ENCODE data around the gene SIRPB2.

- TF ChIP-seq CTCF (IDR thresholded peaks at IDR 0.05; ENCODE audit: control extremely low read depth in 1 of 3, insufficient read depth in 1 of 3, low read depth in 1 of 3, low read length in 3 of 3) (no peak), SIN3A (conservative IDR thresholded peaks at IDR 0.05 in 1 of 2, IDR thresholded peaks at IDR 0.05 in 1 of 2; ENCODE audit: low read depth in 1 of 2, low read length in 2 of 2) (no peak), SRF (IDR thresholded peaks at IDR 0.05; ENCODE audit: low read depth, low read length) (no peak), TAF7 (optimal IDR thresholded peaks at IDR 0.05; ENCODE audit: borderline replicate concordance, low read depth, low read length) (no peak), TAF1 (IDR thresholded peaks at IDR 0.05; ENCODE audit: low read depth, low read length) (no peak), USF2 (IDR thresholded peaks at IDR 0.05; ENCODE audit: low read length) (no peak), CBX5 (IDR thresholded peaks at IDR 0.05; ENCODE audit: low read depth, low read length) (no peak), JUN (IDR thresholded peaks at IDR 0.05; ENCODE audit: low read depth, low read length) (no peak), POLR2A (IDR thresholded peaks at IDR 0.05; ENCODE audit: control extremely low read depth in 1 of 2, low read depth in 2 of 2, low read length in 2 of 2) (no peak), CBX8 (IDR thresholded peaks at IDR 0.05; ENCODE audit: borderline replicate concordance, low read depth, low read length) (no peak), MAX (IDR thresholded peaks at IDR 0.05) (0 out of 2 replicates have a peak, but pooled peaks have one; percentile 7), CHD1 (IDR thresholded peaks at IDR 0.05; ENCODE audit: low read depth, low read length) (no peak)
These were observed 8.6 kb upstream of the SIRPB2 start for GRCh38 chr20:1499528-1500420.

Data from H1 (cell line).